ENCODE measurements around the gene AMMECR1. TPM values are rescaled to one million over a fixed set of nuclear protein-coding genes. Genes with fewer than 3 reads are reported as not detected.

Gene AMMECR1
- total RNA-seq, 1 donor from 2014 or later, result 16.0 TPM

- Histone ChIP-seq H3K27me3 (ENCODE audit: control insufficient read depth, insufficient read depth, low read length) (no peaks in the 10 kb centered on the region), H3K36me3 (ENCODE audit: control insufficient read depth, insufficient read depth, low read length) (no peaks in the 10 kb centered on the region), H3K4me3 (ENCODE audit: low read depth, low read length) (no peak overlapping the region)
- DNase-seq (ENCODE audit: low read depth), result no peak
- TF ChIP-seq CTCF (IDR thresholded peaks at IDR 0.05; ENCODE audit: insufficient read depth, low read length, poor library complexity, severe bottlenecking), result no peak
Measured at GRCh38 chrX:110281377-110281776, 36.5 kb downstream of the AMMECR1 start.

DNA sequence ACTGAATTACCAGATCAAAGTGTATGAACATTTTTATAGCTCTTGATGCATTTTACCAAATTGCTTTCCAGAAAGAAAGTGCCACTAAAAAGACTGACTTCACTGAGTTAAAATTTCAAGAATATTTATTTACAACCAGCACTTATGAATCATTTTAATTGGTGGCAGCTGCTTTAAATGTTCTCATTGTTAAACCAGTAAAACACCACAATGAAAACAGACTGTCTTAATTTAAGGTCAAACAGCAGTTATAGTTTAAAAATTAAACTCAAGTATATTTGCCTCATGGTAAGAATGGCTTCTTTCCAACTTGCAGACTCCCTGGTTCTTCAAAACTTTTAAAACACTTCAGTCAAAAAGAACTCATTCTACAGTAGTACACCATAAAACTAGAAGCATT lies 36.9 kb downstream of the AMMECR1 start:
- no peak for DNase-seq (ENCODE audit: low read depth)
- H3K27me3 ChIP-seq (ENCODE audit: control insufficient read depth, insufficient read depth, low read length), result no peaks in the 10 kb centered on the region
- no peak overlapping the region for H3K4me3 ChIP-seq (ENCODE audit: low read depth, low read length)
- H3K36me3 ChIP-seq (ENCODE audit: control insufficient read depth, insufficient read depth, low read length), result no peaks in the 10 kb centered on the region
- TF ChIP-seq CTCF (IDR thresholded peaks at IDR 0.05; ENCODE audit: insufficient read depth, low read length, poor library complexity, severe bottlenecking), result no peak

- Histone ChIP-seq H3K4me3 (ENCODE audit: low read depth, low read length) (no peak overlapping the region), H3K36me3 (ENCODE audit: control insufficient read depth, insufficient read depth, low read length) (no peaks in the 10 kb centered on the region), H3K27me3 (ENCODE audit: control insufficient read depth, insufficient read depth, low read length) (no peaks in the 10 kb centered on the region)
- DNase-seq (ENCODE audit: low read depth), result no peak
- TF ChIP-seq CTCF (IDR thresholded peaks at IDR 0.05; ENCODE audit: insufficient read depth, low read length, poor library complexity, severe bottlenecking), result no peak
Measured at GRCh38 chrX:110277609-110278008, 40.3 kb downstream of the AMMECR1 start.

DNA sequence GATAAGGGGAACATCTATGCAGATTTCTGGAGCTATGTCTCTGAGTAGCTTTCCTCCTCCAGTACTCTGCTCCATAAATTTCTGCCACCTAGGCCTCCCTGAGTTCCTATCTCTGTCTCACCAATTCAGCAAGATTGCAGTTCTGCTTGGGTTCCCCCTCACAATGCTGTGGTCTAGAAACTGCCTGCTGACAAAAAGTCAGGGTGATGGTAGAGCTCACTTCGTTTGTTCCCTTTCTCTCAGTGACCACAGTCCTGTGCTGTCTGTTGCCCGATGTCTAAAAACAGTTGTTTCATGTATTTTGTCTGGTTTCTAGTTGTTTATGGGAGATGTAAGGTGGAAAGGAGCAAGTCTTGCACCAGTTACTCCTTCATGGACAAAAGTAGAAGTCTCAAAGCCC lies 41.1 kb downstream of the AMMECR1 start:
- Histone ChIP-seq H3K27me3 (ENCODE audit: control insufficient read depth, insufficient read depth, low read length) (no peaks in the 10 kb centered on the region), H3K4me3 (ENCODE audit: low read depth, low read length) (no peak overlapping the region), H3K36me3 (ENCODE audit: control insufficient read depth, insufficient read depth, low read length) (no peaks in the 10 kb centered on the region)
- DNase-seq (ENCODE audit: low read depth), result no peak
- TF ChIP-seq CTCF (IDR thresholded peaks at IDR 0.05; ENCODE audit: insufficient read depth, low read length, poor library complexity, severe bottlenecking), result no peak

DNA sequence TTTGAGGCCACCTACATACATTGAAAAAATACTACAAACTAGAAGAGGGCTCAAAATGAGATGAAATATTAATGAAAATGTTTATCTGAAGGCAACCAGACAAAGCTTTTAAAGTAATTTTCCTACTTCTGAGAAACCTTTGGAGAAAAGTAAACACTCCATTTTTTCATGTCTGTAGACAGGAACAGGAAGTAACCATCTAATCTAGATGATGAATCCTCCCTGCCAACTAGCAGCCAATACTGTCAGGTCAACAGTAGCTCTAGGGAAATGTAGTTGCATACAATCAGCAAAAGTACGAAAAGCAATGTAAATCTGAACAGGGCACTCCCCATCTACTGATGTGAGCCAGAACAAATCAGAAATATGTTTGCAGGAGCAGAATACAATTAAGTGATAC lies 49.0 kb downstream of the AMMECR1 start:
- no peak for DNase-seq (ENCODE audit: low read depth)
- TF ChIP-seq CTCF (IDR thresholded peaks at IDR 0.05; ENCODE audit: insufficient read depth, low read length, poor library complexity, severe bottlenecking), result no peak
- no peak overlapping the region for H3K4me3 ChIP-seq (ENCODE audit: low read depth, low read length)
- no peaks in the 10 kb centered on the region for H3K36me3 ChIP-seq (ENCODE audit: control insufficient read depth, insufficient read depth, low read length)
- no peaks in the 10 kb centered on the region for H3K27me3 ChIP-seq (ENCODE audit: control insufficient read depth, insufficient read depth, low read length)

DNA sequence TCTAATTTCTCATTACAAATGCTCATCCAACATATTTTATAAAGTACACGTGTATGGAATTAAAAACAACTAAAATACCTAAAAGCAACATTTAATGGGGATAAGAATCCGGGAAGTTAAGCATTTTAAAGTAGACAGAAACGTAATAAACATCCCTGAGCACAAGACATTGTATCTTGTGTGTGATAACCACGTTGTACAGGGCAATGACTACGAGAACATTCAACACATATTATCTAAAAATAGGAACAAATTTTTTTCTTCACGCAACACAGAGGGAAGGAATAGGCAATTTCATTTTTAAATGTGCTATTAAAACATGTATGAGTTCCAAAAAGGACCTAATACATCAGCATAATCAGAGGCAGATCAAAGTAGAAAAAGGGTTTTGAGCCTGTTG lies 49.5 kb downstream of the AMMECR1 start:
- Histone ChIP-seq H3K36me3 (ENCODE audit: control insufficient read depth, insufficient read depth, low read length) (no peaks in the 10 kb centered on the region), H3K27me3 (ENCODE audit: control insufficient read depth, insufficient read depth, low read length) (no peaks in the 10 kb centered on the region), H3K4me3 (ENCODE audit: low read depth, low read length) (no peak overlapping the region)
- DNase-seq (ENCODE audit: low read depth), result no peak
- TF ChIP-seq CTCF (IDR thresholded peaks at IDR 0.05; ENCODE audit: insufficient read depth, low read length, poor library complexity, severe bottlenecking), result no peak
